Measurements from ENCODE around the gene IL10RA.
"Not testable (repeated sequence)": the region's sequence is repeated elsewhere in the genome, so short reads cannot be mapped to it uniquely, and the experiment has no call there.

The IL10RA gene

DNA sequence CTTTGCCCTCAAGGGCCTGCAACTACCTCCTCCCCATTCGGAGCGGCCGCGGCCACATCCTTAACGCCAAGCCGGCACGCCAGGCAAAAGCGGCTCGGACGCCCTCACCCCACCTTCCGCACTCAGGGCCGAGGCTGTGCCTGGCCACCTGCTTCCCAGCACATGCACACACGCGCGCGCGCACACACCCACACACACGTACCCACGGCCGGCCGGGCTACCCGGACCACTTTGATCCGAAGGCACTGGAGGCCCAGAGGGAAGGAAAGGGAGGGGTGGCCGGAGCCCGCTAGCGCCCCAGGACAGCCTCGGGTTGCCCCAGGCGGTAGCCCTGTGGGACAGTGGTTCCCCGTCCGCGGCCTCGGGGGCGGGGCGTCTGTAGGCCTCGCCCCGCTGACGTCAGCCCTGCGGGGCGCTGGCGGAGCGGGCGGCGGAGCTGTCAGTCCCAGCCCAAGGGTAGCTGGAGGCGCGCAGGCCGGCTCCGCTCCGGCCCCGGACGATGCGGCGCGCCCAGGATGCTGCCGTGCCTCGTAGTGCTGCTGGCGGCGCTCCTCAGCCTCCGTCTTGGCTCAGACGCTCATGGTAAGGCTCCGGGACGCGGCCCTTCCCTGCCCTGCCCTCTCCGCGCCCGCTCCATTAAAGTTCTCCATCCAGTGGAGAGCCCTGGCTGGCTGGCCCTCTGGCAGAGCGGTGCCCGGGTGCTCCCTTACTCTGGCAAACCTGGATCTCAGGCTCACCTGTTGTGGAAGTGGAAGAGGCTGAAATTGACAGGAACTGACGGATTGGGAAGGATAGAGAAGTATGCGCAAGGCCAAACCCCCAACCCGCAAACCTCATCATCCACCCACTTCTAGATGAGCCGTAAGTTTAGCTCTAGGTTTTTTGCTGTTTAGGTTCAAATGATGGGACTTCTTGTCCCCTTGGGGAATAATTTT is at the start of gene IL10RA:
Gene IL10RA (plus strand): TSS at position 442 of the 935 bp plus-strand sequence. CDS start 74 bp downstream, at position 516.
- peak in 1 of 2 donors; percentile 80 for DNase-seq (ENCODE audit: low read depth in 2 of 2)

DNA sequence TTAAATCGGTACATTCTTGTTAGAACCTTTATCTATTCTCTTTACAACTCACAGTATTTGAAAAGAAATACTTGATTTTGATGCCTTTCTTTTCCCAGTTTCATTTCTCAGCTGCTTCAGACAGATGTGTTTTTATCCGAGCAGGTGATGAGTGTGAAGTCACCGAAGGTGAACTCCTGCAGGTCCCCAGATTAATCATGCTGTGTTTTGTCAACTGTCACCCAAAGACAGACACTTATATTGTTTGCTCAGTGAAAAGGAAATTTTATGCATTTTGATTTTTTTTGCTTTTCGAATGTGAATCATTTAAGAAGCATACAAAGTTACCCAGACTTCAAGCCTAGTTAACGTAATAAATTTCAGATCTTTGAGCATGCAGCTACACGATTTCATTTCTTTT is 49.2 kb upstream of the IL10RA start:
- no peak for DNase-seq (ENCODE audit: low read depth in 2 of 2)

DNA sequence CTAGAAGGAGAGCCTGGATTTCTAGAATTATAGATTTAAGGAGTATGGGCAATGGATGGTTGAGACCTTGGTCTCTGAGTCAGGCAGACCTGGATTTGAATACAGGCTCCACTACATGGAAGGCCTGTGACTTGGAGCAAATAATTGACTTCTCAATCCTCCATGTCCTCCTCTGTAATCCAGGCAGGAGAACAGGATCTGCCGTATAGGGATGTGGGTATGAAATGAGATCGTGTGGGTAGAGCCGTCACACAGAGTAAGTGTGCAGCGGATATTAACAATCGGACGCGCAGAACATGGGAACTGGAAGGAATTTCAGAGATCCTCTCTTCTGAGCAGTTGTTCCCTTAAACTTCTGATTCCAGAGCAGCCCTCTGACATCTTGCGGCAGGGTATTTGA is 45.5 kb upstream of the IL10RA start:
- DNase-seq (ENCODE audit: low read depth in 2 of 2): no peak

DNA sequence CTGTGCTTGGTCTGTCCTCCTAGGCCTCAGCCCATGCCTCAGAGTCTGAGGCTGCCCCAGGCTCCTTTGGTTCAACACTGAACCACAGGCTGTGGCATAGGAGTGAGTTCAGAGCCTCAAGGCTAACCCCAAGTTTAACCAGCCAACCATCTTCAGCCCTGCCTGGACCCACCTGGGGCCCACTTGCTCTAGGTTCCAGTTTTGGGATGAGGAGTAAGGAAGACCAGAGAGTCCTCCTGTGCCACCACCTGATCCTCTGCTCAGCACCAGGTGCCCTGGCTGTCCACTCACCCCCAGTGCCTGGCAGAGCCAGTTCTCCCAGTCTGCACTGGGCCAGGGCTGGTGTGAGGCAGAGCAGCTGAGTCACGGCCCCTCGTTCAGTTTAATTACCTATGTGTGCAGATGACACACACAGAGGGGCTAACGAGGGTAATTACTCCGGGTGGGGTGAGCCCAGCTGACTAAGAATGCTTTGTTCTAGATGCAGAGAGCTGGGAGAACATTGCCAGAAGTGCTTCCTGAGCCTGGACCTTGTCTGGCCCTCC is 45.0 kb upstream of the IL10RA start:
- DNase-seq (ENCODE audit: low read depth in 2 of 2): no peak

DNA sequence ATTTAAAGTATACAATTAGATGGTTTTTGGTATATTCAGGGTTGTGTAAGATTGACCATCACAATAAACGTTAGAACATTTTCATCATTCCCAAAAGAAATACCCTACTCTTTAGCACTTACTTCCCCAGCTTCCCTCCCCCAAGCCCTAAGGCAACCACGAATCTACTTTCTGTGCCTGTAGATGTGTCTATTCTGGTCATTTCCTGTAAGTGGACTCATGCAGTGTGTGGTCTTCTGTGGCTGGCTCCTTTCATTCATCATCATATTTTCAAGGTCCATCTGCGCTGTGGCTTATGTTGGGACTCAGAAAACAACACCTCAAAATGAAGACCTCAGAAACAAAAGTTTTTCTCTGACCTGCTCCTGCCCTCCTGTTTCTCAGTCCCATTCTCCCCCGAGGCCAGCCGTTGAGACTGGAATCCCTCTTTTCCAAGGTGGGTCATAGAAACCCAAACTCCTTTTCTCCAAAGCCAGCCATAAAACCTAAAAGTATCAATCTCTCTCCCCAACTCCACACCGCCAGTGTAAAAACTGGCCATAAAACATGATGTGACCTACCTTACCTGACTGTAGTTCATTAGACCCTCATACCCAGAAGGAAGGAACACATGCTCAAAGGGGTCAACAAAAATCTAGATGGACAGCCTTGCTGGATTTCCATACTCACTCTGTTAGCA is 44.1 kb upstream of the IL10RA start:
- no peak for DNase-seq (ENCODE audit: low read depth in 2 of 2)

DNA sequence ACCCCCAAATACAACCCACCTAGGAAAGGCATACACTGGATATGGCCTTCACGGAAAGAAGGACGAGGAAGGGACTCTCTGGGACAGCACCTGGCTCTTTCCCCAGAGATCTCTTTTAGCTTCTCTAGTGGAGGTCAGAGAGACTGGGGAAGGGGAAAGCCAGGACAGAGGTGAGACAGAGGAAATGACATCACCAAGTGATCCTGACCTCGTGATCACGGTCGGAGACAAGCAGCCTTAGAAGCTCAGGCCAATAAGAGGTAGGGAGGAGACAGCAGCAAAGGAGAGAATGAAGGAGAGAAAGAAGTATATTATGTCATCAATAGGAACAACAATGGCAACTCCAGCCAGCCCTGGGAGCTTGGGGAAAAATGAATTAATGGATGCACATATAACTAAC is 41.6 kb upstream of the IL10RA start:
- DNase-seq (ENCODE audit: low read depth in 2 of 2): no peak

DNA sequence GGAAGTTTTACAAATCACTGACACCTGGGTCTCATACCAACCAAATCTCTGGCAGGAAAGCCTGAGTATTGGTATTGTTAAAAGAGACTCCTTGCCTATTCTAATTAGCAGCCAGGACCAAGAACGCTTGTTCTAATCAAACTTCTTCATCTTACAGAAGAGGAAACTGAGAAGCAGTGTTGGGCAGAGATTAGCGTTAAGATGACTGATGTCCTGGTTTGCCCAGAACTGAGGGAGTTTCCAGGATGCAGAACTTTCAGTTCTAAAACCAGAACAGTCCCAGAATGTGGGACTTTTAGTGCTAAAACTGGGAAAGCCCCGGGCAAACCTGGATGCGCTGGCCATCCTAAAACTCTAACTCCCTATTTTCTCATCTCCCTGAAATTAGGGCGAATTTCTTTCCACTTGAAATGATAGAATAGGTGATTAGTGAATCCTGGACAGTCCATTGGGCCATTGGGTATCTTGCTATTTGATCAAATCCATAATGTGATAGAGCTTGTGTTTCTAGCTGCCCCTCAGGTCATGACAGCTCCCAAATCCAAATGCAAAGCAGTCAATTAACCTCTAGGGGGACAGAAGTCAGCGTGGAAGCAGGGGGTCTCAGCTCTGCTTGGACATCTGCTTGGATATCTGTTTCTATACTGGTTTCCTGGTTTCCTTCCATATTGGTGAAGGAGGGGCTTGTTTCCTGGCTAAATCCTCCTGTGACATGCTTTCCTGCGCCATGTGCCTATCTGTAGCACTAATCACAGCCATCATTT is 41.0 kb upstream of the IL10RA start:
- no peak for DNase-seq (ENCODE audit: low read depth in 2 of 2)

DNA sequence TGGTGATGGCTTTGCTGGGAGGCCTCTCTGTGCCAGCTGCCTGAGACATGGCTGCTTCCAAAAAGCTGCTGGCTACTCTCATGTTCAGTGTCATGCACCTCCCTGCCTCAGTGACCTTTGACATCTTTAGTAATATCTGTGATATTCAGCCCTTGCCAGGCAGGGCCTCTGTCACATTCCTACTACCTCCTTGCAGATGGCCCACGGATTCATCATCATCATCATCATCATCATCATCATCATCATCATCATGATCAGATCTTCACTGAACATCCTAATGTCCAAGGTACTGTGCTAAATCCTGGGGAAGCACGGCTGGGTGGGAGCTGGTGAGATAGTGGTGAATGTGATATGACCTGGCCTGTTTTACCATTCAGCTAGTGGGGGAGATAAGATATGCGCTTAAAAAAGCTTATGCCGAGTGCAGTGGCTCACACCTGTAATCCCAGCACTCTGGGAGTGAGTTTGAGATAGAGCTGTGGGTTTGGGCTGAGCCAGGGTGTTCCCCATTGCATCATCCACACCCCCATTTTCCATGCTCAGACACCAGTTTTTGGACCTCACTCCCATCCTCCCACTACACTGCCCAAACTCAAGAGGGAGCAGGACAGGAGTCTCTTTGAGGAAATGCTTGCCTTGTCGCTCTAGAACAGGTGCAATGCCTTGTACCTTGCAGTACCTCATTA is 39.9 kb upstream of the IL10RA start:
- no peak for DNase-seq (ENCODE audit: low read depth in 2 of 2)

DNA sequence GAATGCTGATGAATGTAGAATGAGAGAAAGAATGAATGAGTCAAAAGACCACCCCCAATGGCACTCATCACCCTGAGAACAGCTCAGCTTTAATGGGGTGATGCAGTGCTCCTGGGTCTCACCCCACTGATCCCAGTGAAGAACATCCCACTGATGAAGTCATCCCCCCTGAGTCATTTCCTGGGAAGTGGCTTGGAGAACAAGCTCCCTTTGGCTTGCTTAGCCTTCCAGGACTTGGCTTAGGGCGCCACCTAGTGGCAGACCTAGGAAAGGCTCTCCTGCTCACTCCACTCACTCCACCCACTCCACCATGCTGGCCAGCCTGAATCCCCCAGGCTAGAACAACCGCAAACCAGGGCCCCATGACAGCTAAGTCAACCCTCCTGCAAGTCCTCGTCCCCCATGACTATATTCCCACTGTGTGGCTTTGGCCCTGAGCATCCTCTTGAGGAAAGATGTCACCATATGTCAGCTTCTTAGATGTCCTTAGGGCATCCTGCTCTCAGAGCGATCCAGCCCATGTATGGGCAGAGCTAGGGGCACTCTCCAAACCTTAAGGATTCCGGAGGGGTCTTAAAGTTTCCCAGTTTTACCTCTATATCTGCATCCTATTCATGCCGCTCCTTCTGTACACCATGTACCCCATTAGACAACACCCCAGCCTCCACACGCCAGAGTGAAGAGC is 39.2 kb upstream of the IL10RA start:
- DNase-seq (ENCODE audit: low read depth in 2 of 2): peak; percentile 66 to 67

DNA sequence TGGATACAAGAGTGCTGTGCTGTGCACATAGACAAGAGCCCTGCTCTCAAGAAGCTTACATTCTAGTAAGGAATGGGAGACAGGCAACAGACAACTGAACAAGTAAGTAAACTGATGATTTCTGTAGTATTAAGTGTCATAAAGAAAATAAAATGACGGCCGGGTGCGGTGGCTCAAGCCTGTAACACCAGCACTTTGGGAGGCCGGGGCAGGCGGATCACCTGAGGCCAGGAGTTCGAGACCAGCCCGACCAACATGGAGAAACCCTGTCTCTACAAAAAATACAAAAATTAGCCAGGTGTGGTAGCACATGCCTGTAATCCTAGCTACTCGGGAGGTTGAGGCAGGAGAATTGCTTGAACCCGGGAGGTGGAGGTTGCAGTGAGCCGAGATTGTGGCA is 38.4 kb upstream of the IL10RA start:
- DNase-seq (ENCODE audit: low read depth in 2 of 2): not testable (repeated sequence)

DNA sequence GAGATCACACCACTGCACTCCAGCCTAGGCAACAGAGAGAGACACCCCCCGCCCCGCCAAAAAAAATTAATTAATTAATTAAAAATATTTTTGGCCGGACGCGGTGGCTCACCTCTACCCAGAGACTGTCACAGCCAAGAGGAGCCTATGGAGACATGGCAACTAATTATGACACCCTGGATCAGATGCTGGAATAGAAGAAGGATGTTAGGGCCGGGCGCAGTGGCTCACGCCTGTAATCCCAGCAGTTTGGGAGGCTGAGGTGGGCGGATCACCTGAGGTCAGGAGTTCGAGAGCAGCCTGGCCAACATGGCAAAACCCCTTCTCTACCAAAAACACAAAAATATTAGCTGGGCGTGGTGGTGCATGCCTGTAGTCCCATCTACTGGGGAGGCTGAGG is 37.7 kb upstream of the IL10RA start:
- not testable (repeated sequence) for DNase-seq (ENCODE audit: low read depth in 2 of 2)

DNA sequence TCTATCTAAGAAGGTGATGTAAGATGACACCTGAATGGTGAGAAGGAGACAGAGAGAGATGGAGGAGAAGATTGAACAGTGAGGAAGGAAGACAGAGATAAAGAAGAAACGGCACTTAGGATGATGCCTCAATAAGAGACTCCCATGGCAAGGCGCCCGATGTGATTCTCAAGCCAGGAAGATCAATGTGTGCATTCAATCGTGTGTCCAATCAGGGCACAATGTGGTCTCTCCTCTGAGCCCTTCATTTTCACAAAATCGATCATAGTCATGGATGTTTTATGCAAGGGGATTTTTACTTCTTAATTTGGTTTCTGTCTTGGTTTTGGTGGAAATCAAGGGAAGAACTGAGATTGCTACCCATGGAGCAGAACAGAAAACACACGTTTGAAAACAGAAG is 37.1 kb upstream of the IL10RA start:
- no peak for DNase-seq (ENCODE audit: low read depth in 2 of 2)

DNA sequence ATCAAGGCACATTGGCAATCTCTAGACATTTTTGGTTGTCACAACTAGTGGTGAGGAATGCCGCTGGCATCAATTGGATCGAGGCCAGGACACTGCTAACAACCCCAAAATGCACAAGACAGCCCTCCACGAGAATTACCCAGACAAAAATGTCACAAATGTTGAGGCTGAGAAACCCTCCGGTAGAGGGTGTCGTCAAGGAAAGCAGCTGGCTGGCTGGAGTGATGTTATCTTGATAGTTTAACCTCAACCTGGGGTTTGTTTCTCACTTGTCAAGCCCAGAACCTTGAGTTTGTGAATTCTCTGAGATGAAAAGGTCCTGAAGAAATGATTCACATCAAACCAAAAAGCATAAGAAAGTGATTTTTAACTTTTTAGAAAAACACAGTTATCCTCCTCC is 35.9 kb upstream of the IL10RA start:
- DNase-seq (ENCODE audit: low read depth in 2 of 2): peak; percentile 45 to 62

DNA sequence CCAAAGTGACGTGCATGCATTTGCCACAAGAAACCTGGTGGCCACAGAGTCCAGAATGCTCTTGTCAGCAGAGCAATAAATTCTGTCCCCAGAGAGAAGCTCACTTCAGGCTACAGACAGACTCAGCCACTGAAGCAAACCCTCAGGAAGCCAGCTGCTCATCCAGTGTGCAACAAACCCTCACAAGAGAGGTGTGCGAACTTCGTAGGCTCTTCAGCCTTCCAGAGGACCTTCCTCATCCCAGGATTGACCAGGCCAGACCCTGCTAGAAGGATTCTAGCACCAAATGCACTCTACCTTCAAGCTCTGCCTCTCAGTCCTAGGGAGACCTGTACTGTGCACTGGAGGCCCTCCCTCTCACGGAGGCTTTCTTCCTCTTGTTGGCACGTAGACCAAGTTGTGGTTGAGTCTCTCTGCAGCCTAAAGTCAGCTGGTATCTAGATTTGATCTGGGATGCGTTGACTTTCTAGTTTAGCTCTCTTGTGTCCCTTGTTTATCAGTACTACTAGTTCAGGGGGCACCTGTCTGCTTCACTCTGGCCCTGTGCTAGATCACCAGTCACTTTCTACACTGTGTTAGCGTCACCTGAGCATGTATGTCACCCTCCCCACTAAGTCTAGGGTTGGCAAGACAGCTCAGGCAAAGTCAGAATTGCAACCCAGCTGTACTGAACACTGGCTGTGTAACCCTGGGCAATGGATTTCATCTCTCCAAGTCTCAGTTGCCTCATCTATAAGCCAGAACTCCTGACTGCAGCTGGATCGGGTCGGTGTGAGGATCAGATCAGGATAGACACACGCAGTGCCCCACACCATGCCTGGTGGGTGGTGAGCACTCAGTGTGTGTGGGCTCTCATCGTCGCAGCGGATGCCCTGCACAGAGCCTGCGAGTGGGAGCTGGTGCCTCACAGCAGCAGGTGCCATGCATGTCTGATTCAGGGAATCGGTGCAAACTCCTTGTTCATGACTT is 34.9 kb upstream of the IL10RA start:
- no peak for DNase-seq (ENCODE audit: low read depth in 2 of 2)

DNA sequence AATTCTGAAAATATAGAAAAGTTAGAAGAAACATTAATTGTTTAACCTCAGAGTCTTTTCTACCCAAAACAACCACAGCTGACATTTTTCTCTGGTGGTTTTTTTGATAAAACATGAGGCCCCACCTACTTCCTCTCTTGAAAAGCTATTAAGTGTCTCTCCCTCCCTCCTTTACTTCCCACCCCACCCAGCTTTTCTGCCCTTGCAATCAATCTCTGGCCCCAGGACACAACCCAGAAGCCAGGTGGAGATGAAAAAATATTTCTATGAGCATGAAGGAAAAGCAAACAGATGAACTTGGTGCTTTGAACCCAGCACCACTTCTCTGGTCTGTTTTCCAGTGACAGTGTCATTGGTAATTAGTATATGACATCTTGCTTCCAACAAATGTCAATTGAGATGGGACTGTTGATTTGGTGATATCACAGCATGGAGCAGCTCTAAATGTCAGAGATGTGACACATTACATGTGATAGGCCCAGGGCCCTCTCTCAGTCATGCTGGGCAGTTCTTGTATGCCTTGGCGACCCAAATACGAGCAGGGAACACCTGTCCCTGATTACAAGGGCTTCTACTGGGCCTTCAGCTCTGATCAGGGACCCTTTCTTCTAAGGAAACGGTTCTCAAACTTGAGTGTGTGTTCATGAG is 33.0 kb upstream of the IL10RA start:
- DNase-seq (ENCODE audit: low read depth in 2 of 2): no peak

DNA sequence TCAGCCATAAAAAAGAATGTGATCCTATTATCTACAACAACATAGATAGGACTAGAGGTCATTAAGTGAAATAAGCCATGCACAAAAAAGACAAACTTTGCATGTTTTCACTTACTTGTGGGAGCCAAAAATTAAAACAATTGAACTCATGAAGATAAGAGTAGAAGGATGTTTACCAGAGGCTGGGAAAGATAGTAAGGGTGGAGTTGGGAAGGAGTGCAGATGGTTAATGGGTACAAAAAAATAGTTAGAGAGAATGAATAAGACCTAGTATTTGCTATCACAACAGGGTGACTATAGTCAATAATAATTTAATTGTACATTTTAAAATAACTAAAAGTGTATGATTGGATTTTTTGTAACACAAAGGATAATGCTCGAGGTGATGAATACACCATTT is 27.2 kb upstream of the IL10RA start:
- no peak for DNase-seq (ENCODE audit: low read depth in 2 of 2)

DNA sequence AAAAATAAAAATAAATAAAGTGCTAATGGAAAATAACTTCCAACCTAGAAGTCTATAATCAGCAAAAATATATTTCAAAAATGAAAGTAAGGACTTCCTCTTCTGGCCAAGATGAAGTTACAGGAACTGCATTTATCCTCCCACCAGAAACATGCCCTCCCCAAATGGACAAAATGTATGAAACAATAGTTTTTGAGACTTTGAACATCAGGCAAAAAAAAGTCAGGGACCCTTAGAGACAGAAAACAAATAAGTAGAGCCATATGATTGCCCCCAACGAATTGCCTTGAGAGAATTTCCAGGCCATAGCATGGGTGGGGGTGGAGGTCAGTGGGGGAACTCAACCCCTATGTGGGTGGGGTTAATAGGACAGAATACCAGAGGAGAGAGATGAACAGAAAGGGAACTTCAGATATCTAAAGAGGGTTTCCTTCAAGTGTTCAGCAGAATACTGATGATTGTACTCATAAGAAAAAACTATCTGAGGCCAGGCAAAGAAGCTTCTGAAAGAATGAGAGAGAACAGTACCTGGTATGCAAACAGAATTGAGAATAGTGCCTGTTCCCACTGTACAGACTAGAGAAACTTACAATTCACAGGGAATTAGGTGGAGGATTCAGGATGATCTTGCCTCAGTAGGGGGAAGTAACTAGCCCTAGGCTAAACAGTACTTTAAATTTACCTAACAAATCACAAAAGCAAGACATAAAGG is 26.6 kb upstream of the IL10RA start:
- DNase-seq (ENCODE audit: low read depth in 2 of 2): no peak

DNA sequence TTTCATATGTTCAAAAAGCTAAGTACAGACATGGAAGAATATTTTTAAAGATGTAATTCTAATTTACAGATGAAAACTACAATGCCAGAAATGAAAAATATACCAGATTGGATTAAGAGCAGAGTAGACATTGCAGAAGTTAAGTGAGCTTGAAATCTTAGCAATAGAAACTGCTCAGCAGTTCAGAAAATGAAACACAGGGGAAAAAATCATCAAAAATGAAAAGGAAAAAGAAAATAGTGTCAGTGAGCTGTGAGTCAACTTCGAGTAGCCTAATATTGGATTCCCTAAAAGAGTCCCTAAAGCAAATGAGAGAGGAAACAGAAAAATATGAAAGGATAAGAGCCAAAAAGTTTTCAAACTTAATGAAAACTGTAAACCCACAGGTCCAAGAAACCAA is 25.8 kb upstream of the IL10RA start:
- no peak for DNase-seq (ENCODE audit: low read depth in 2 of 2)

Data from stimulated activated CD8-positive, alpha-beta memory T cell treated with anti-CD3 and anti-CD28 coated beads, Interleukin-7, amount 100 ng/mL, for 4 hours (primary cell).